B cell (primary cell): Measurements from ENCODE around the gene GTF3C4. TPM values are rescaled to one million over a fixed set of nuclear protein-coding genes. Genes with fewer than 3 reads are reported as not detected.

ENCODE experiments used
- ATAC-seq: fragments of 200-7000 bp; cut with Tn5 transposase; one replicate; pipeline ENCODE4 v1.10.0; 2021; ENCODE audit warnings: low read depth, mild to moderate bottlenecking, moderate number of reproducible peaks, moderate library complexity
- CTCF ChIA-PET: fragments of 350-600 bp; sonication (Branson Sonifier 250); formaldehyde crosslinking; loops from one replicate; lab custom pipeline; 2021; ENCODE audit warnings: antibody characterized with exemption, inconsistent platforms; lab: Charles Lee
- POLR2A ChIA-PET: fragments of 350-600 bp; sonication (Branson Sonifier 250); formaldehyde crosslinking; loops from one replicate; lab custom pipeline; 2021; ENCODE audit warnings: antibody characterized with exemption; lab: Charles Lee
- DNase-seq: peaks from one replicate; pipeline ENCODE4 v3.0.0; 2013
- H2AFZ ChIP-seq: 2 replicates; pipeline ENCODE4 v1.6.1; 2012; ENCODE audit warnings: mild to moderate bottlenecking, low read depth, low read length; ENCODE audit not compliant: insufficient read depth, poor library complexity, severe bottlenecking
- H3K27ac ChIP-seq, 2 donors: 1 replicate in 1 of 2; 2 replicates in 1 of 2; pipeline ENCODE4 v1.5.1; 2012 to 2013; ENCODE audit warnings: low read length in 2 of 2, mild to moderate bottlenecking in 2 of 2, moderate library complexity in 1 of 2
- H3K27me3 ChIP-seq, 4 experiments: fragments of 200-600 bp in 1 of 4; sonication (generic) in 1 of 4; replicated peaks in 1 of 4; 1 replicate in 2 of 4; 2 replicates in 2 of 4; pipeline versions ENCODE4 v1.6.1 to v1.7.0; 2013 to 2016; ENCODE audit warnings: low read length in 3 of 4, mild to moderate bottlenecking in 2 of 4, mixed read lengths in 1 of 4, moderate library complexity in 1 of 4; ENCODE audit not compliant: insufficient read depth in 4 of 4, control insufficient read depth in 3 of 4; ENCODE audit errors: control extremely low read depth in 1 of 4
- H3K36me3 ChIP-seq, 2 experiments: replicated peaks in 1 of 2; 1 replicate in 1 of 2; 2 replicates in 1 of 2; pipeline versions ENCODE4 v1.6.1 to v1.7.1; 2013; ENCODE audit warnings: low read length in 1 of 2; ENCODE audit not compliant: insufficient read depth in 2 of 2, control insufficient read depth in 1 of 2; ENCODE audit errors: control extremely low read depth in 1 of 2, extremely low read depth in 1 of 2
- H3K4me1 ChIP-seq, 2 donors: fragments of 200-600 bp in 1 of 2; sonication (generic) in 1 of 2; 1 replicate in 1 of 2; 2 replicates in 1 of 2; pipeline versions ENCODE4 v1.5.1 to v1.6.1; 2013 to 2017; ENCODE audit warnings: low read length in 2 of 2; ENCODE audit not compliant: control insufficient read depth in 2 of 2, insufficient read depth in 2 of 2
- H3K4me2 ChIP-seq: replicated peaks from 2 replicates; pipeline ENCODE3; 2012; ENCODE audit warnings: mild to moderate bottlenecking, low read depth, low read length; ENCODE audit not compliant: poor library complexity, severe bottlenecking
- H3K4me3 ChIP-seq, 5 experiments: fragments of 200-600 bp in 1 of 5; sonication (generic) in 1 of 5; 1 replicate in 3 of 5; 2 replicates in 2 of 5; pipeline versions ENCODE4 v1.5.1 to v1.7.0; 2011 to 2016; ENCODE audit warnings: low read length in 4 of 5, mild to moderate bottlenecking in 4 of 5, low read depth in 2 of 5, control low read depth in 1 of 5, moderate library complexity in 1 of 5; ENCODE audit not compliant: insufficient read depth in 1 of 5; ENCODE audit errors: control extremely low read depth in 1 of 5, extremely low read depth in 1 of 5
- H3K79me2 ChIP-seq: fragments of 200-600 bp; sonication (generic); one replicate; pipeline ENCODE4 v1.6.0; 2016; ENCODE audit warnings: low read length; ENCODE audit not compliant: control insufficient read depth, insufficient read depth
- H3K9ac ChIP-seq: fragments of 200-600 bp; sonication (generic); 2 replicates; pipeline ENCODE4 v1.6.1; 2017; ENCODE audit warnings: mild to moderate bottlenecking, low read length, moderate library complexity
- H3K9me3 ChIP-seq, 3 donors: one replicate each; pipeline versions ENCODE4 v1.6.1 to v1.7.1; 2013; ENCODE audit warnings: low read length in 2 of 3; ENCODE audit not compliant: control insufficient read depth in 2 of 3, insufficient read depth in 1 of 3; ENCODE audit errors: control extremely low read depth in 1 of 3
- H4K20me1 ChIP-seq: 2 replicates; pipeline ENCODE4 v1.6.0; 2012; ENCODE audit warnings: mild to moderate bottlenecking, low read length; ENCODE audit not compliant: insufficient read depth, control insufficient read depth, poor library complexity, severe bottlenecking
- H3K27ac Mint-ChIP-seq: one replicate; pipeline ENCODE4 v1.8.0; 2021; ENCODE audit warnings: mixed read lengths
- H3K27me3 Mint-ChIP-seq: one replicate; pipeline ENCODE4 v1.8.0; 2021; ENCODE audit warnings: mixed read lengths
- H3K4me1 Mint-ChIP-seq: one replicate; pipeline ENCODE4 v1.8.0; 2021; ENCODE audit warnings: mixed read lengths
- H3K4me3 Mint-ChIP-seq: one replicate; pipeline ENCODE4 v1.8.0; 2021; ENCODE audit warnings: mixed read lengths
- H3K9me3 Mint-ChIP-seq: one replicate; pipeline ENCODE4 v1.8.0; 2022; ENCODE audit warnings: mixed read lengths; ENCODE audit not compliant: insufficient read depth
- CTCF ChIP-seq: fragments of 200-600 bp; IDR thresholded peaks from one replicate; pipeline ENCODE4 v1.8.0; 2022; ENCODE audit warnings: antibody characterized with exemption, mild to moderate bottlenecking
- EZH2 ChIP-seq: IDR thresholded peaks from 2 replicates; pipeline ENCODE4 v1.6.1; 2012; ENCODE audit warnings: borderline replicate concordance, low read depth, mild to moderate bottlenecking, moderate library complexity, low read length; ENCODE audit not compliant: insufficient read depth, poor library complexity, severe bottlenecking
- WGBS: methylation state at CpG from one replicate; pipeline ENCODE4 v1.1.5; 2013; ENCODE audit warnings: missing lambda C conversion rate; ENCODE audit not compliant: insufficient coverage; 5-methylcytosine and 5-hydroxymethylcytosine counted together
- intact Hi-C: fragments of 100-400 bp; cut with micrococcal nuclease; formaldehyde crosslinking; loops from one replicate; pipeline ENCODE4 v1.10.0; 2022
- polyA plus RNA-seq: library from polyadenylated mRNA; depleted of rRNA; stranded (reverse); fragments of >200 nt; gene quantifications from 2 replicates; pipeline ENCODE4 v1.2.3, GENCODE V29; 2012
- total RNA-seq, 2 donors: library from RNA; stranded (reverse); fragments of 120-200 nt in 1 of 2; gene quantifications; 1 replicate in 1 of 2; 2 replicates in 1 of 2; pipeline versions ENCODE4 v1.2.3 to v1.2.4, GENCODE V29; 2013 to 2022

Gene GTF3C4
- total and polyA plus RNA-seq, 2 donors (not counting 1 experiment from before 2014, with no cell fraction given): 1.5 to 17.0 TPM

GRCh38 chr9:132630811-132631210, 39.5 kb upstream of the GTF3C4 start:
- H3K27me3 Mint-ChIP-seq: no peaks in the 10 kb centered on the region
- Histone ChIP-seq H4K20me1 (no peaks in the 10 kb centered on the region), H3K79me2 (no peaks in the 10 kb centered on the region), H3K4me3 (no peak overlapping the region), H3K27ac (no peak overlapping the region), H2AFZ (no peak overlapping the region), H3K9me3 (no peaks in the 10 kb centered on the region), H3K9ac (no peak overlapping the region), H3K4me1 (no peaks in the 10 kb centered on the region), H3K36me3 (peaks cover 11 to 46% of the 10 kb centered on the region in 2 experiments), H3K4me2 (no peak overlapping the region), H3K27me3 (no peaks in the 10 kb centered on the region)
- 93% methylated on average over 3 of the region's 3 CpGs for WGBS
- ATAC-seq (no peak), DNase-seq (no peak)
- TF ChIP-seq CTCF: no peak
- intact Hi-C loops: no loop called here
- POLR2A ChIA-PET: no interaction called here
- CTCF ChIA-PET: no interaction called here
- no peak overlapping the region for H3K27ac Mint-ChIP-seq
- no peak overlapping the region for H3K4me3 Mint-ChIP-seq
- H3K9me3 Mint-ChIP-seq: no peaks in the 10 kb centered on the region
- no peaks in the 10 kb centered on the region for H3K4me1 Mint-ChIP-seq

GRCh38 chr9:132631280-132631679, 39.0 kb upstream of the GTF3C4 start:
- Mint-ChIP-seq H3K27me3 (no peaks in the 10 kb centered on the region), H3K9me3 (no peaks in the 10 kb centered on the region), H3K27ac (no peak overlapping the region), H3K4me3 (no peak overlapping the region), H3K4me1 (no peaks in the 10 kb centered on the region)
- Histone ChIP-seq H2AFZ (no peak overlapping the region), H3K27me3 (no peaks in the 10 kb centered on the region), H3K79me2 (no peaks in the 10 kb centered on the region), H3K4me1 (no peaks in the 10 kb centered on the region), H3K27ac (no peak overlapping the region), H3K4me3 (no peak overlapping the region), H3K9me3 (no peaks in the 10 kb centered on the region), H3K36me3 (peaks cover 11 to 46% of the 10 kb centered on the region in 2 experiments), H3K4me2 (no peak overlapping the region), H3K9ac (no peak overlapping the region), H4K20me1 (no peaks in the 10 kb centered on the region)
- intact Hi-C loops: no loop called here
- no peak for DNase-seq
- CTCF ChIA-PET: no interaction called here
- TF ChIP-seq CTCF (no peak), EZH2 (no peak)
- ATAC-seq: no peak
- WGBS: 100% methylated on average over 2 of the region's 5 CpGs
- POLR2A ChIA-PET: no interaction called here
